Forelimb muscle (tissue), 1 donor: ENCODE results near the gene KIF6. TPM values are rescaled to one million over a fixed set of nuclear protein-coding genes. Genes with fewer than 3 reads are reported as not detected.

Experiments used
- DNase-seq: peaks from one replicate; pipeline ENCODE4 v3.0.0-alpha.2; 2013; ENCODE audit warnings: low read depth
- polyA plus RNA-seq: library from polyadenylated mRNA; unstranded; fragments of 120-200 nt; gene quantifications from one replicate; pipeline ENCODE4 v1.2.1, GENCODE V29; 2013; ENCODE audit not compliant: insufficient read length

Gene KIF6
- polyA plus RNA-seq, 1 donor: 1.8 TPM

DNA sequence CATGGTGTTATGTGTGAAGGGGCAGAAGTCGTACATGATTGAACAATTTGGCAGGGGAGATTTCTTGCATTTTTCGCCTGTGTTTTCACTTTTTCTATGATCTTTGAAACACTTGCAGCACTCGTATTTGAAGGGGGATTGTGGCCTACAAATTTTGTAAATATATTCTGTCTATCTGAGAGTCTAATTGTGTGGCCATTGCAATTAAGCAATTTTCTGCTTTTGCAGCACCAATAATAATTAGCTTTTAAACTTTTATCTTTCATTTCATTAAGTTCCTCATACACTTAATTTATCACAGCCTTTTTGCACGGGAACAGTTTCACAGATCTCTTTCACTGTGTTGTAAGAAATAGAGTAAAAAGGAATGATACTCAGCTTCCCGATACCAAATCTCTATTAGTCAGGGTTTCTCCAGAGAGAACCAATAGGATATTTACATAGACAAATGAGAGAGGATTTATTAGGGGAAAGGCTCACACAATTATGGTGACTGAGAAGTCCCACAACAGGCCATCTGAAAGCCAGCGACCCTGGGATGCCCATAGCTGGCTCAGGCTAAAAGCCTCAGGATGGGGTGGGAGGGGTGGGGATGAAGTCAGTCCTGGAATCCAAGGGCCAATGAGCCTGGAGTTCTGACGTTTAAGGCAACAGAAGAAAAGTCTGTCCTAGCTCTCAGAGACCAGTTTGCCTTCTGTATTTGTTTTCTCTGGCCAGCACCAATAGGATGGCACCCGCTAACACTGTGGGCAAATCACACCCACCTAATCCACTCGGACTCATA, 58.3 kb downstream of the KIF6 start:
- DNase-seq: no peak

GRCh38 chr6:39665861-39666260, 59.3 kb downstream of the KIF6 start:
- no peak for DNase-seq

DNA sequence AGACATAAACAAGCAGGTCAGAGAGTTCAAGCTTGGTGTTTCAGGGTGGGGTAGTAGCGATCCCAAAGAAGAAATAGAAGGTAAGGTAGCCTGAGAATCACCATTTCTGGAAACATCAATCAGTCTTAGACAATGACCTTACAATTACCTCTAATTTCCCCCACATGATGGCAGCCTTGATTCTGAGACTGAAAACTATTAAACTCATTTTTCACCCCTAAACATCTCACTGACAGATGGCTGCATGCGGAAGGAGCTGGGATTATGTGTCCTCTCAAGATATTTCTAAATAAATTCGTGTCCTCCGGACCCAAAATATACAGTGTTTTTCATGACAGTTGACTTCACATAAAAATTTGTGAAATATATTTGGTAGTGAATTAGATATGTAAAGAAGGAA, 61.0 kb downstream of the KIF6 start:
- no peak for DNase-seq

- DNase-seq: no peak
Measured at GRCh38 chr6:39657355-39658135, 67.7 kb downstream of the KIF6 start.

DNA sequence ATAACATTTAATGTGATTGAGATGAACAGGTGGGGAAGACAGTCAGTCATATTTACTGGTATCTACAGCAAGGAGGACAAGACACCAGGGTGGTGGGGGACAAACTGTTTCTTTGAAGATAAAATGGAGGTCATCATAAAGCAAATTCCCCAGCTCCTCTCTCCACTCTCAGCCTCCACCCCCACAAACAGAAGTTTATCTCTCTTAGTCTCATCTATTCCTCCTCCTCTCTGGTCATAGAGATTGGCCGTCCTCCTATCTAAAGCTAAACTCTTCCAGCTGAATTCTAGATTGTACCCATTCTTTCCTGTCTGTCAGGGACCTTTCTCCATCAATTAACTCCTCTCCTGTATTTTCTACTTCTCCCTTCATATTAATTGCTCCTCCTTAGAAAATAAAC, 71.1 kb downstream of the KIF6 start:
- no peak for DNase-seq

DNA sequence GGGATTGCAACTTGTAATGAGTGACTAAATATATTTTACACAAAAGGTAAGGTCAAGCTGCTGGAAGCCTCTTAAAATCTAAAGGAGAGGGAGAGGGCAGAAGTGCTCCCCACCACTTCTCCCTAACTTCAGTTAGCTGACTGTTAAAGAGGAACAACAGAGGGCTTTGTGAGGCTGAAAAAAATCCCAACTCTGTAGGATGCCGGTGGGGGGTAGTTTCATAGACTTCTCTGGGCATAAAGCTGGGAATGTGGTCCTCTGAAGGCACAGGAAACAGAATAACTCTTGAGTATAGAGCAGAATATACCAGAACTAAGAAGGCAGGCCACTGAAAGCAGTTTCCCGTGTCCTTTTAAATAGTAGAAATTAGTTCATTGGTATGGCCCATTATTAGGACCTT, 71.6 kb downstream of the KIF6 start:
- no peak for DNase-seq

DNA sequence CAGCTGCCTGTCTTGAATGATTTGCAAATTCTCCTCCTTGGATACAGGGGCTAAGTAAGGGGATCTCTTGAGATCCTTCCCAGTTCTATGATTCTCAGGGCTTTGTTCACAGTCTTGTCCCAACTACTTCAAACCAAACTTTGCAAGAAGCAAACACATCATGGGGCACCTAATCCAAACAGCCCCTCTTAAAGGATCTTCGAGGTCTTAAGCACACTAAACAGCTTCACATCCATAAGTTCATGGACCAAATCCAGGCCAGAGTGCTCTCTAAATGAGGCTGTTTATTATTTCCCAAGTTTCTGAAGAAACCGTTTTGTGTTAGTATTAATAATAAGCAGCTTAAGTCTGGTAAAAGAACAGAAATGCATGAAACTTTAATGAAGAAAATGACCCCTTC, 75.2 kb downstream of the KIF6 start:
- no peak for DNase-seq

DNA sequence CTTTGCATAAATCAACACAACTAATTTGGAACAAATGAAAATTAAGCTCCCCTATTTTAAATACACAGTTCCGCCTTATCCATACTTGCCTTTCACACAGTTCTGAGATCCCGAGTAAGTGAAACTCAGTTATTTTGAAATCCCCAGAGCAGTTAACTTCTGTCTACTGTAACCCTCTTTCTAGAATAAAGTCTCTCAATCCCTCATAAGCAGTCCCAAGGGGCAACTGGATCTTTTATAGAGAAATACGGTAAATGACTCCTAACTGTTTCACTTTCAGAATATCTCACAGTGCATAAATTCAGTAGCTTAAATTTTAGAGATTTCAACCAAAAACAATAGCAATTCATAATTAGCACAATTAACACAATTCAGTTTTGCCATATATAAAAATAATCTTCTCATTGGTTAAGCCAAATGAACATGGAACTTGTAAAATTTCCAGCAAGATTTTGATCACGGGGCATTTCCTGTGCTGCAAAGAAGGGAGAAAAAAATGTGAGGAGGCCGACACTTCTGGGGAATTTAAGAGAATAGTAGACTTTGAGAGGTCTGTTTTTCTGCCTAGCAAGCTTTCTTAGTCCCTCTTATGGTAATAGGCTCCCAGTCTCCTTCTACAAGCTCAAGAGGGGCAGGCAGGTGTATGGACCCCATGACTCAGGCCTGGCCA, 78.3 kb downstream of the KIF6 start:
- DNase-seq: no peak

DNA sequence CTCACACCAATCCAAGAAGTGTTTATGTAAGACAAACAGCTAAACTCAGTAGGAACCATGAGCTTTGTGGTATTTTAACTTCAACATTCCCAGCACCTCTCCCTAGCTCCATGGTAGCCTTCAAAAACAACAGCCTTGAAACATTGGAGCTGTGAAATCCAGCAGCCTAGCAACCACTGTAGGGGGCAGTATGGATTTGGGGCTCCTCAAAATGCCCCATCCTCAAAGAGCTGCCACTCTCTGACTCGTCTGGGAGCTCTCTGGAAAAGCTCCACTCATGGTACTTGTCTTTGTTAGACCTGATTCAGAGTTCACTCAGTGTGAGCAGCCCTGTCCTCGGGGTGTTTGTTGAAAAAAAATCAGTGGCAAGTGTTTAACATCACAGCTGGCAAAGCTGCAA, 82.9 kb downstream of the KIF6 start:
- DNase-seq: no peak

DNA sequence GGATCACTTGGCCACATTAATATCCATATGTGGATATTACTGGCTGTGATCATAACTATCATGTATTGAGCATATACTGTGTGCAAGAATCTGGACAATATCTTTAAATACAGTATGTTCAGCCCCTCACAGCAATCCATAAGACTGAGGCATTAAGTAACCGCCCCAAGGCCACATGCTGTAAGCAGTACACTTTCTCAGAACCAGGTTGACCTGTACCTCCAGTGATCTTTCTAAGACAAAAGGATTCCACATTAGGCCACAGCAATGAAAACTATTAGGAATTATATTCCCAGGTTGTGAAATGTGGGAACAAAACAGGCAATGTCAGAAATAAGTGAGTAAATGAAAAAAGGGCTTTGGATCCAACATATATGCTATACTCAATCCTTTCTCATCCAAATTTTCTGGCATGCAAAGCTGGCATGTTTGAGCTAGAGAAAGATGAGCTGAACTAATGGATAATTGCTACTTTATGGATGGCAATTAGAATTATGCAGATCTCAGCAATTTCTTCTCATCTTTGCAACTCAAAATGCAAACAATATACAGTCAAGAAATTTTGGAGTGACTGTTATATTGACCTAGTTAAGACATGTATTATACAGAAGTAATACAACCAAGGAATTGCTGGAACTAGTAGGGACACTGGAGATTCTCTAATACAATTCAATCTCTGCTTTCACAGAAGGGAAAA, 86.9 kb downstream of the KIF6 start:
- DNase-seq: no peak

GRCh38 chr6:39634646-39635341, 90.4 kb downstream of the KIF6 start:
- DNase-seq: no peak

- no peak for DNase-seq
Measured at GRCh38 chr6:39625209-39625608, 100.0 kb downstream of the KIF6 start.

- DNase-seq: no peak
Measured at GRCh38 chr6:39623750-39624149, 101.5 kb downstream of the KIF6 start.

DNA sequence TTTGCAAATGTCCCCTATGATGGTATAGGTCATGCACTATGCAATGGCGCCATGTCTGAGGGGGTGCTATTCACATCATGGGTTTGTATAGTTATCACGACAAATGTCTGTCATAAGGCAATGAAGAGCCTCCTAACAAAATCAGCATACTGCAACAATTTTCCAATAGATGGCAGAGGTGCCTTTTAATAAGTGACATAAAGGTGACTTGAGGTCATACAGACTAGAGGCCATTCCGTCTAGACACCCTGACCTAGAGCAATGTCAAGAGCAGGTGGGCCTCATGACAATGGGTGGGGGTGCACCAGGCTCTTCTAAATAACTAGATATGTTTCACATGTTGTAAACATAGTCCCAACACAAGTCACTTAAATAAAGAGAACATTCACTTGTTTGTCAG, 107.7 kb downstream of the KIF6 start:
- no peak for DNase-seq

DNA sequence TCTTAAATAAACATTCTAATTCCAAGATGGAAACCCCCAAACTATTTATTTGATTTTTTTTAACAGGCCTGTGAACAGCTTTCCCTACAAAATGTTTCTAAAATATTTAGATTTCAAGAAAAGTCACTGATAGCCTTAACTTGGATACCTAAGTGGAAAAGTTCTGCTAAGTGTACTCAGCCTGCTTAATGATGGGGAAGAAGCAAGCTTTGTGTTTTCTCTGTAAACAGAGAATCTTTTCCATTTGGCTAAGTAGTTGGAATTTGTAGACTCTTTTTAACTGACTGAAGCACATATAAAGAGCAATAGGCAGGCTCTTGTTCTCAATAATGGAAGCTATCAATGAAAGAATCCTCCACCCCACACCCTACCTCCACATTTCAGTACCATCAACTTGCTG, 108.2 kb downstream of the KIF6 start:
- DNase-seq: no peak

GRCh38 chr6:39615622-39616021, 109.6 kb downstream of the KIF6 start:
- no peak for DNase-seq

- DNase-seq: no peak
Measured at GRCh38 chr6:39614393-39614950, 110.7 kb downstream of the KIF6 start.

GRCh38 chr6:39610221-39610620, 115.0 kb downstream of the KIF6 start:
- peak; percentile 86 for DNase-seq

DNA sequence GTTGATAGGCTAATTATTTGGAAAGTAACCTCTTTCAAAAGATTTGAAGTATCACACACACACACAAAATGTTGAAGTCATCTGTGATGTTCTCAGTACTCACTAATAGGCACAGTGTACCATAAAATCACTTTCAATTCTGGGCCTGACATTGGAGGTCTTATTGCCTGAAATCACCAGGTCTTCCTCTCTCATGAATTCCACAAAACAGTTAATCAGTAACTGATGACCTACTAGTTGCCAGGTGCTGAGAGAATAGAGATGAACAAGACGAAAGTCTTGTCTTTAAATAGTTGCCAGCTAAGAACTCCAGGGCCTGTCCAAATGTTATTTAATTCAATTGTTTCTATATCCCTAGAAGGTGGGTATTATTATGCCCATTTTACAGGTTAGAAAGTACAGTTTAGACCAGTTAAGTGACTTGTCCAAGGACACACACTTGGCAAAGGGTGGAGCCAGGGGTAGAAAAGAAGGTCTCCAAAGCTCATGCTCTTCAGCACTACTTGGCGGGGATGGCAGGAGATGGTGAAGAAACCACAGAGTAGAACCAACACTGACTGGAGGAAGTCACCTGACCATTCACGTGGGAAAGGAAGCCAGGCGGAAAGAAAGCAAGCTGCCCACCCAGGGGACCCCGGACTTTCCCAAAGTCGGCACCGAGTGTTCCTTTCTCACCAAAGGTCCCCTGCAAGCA, 116.4 kb downstream of the KIF6 start:
- no peak for DNase-seq
